Lung (tissue), 16 donors: ENCODE results near the gene MAGEB3. TPM values are rescaled to one million over a fixed set of nuclear protein-coding genes. Genes with fewer than 3 reads are reported as not detected.

Experiments
- ATAC-seq: fragments of 200-7000 bp; cut with Tn5 transposase; one replicate; pipeline ENCODE4 v1.9.1; 2020; ENCODE audit warnings: moderate number of reproducible peaks; ENCODE audit not compliant: insufficient read depth, low FRiP score
- DNase-seq, 3 donors: peaks; one replicate each; pipeline ENCODE4 v3.0.0-alpha.2; 2013 to 2017
- H3K27ac ChIP-seq, 2 donors: one replicate each; pipeline ENCODE4 v1.5.1; 2013; ENCODE audit warnings: mild to moderate bottlenecking in 2 of 2, moderate library complexity in 2 of 2, control low read depth in 1 of 2, inconsistent platforms in 1 of 2, low read depth in 1 of 2, low read length in 1 of 2
- H3K27me3 ChIP-seq, 3 donors: one replicate each; pipeline ENCODE4 v1.5.1; 2013; ENCODE audit warnings: low read length in 2 of 3; ENCODE audit not compliant: control insufficient read depth in 3 of 3, insufficient read depth in 3 of 3
- H3K36me3 ChIP-seq, 4 donors: one replicate each; pipeline ENCODE4 v1.5.1; 2013; ENCODE audit warnings: low read length in 4 of 4, mild to moderate bottlenecking in 1 of 4, moderate library complexity in 1 of 4; ENCODE audit not compliant: control insufficient read depth in 4 of 4, insufficient read depth in 4 of 4
- H3K4me1 ChIP-seq, 5 donors: one replicate each; pipeline ENCODE4 v1.5.1; 2013; ENCODE audit warnings: low read length in 5 of 5, mild to moderate bottlenecking in 2 of 5, moderate library complexity in 1 of 5; ENCODE audit not compliant: control insufficient read depth in 5 of 5, insufficient read depth in 5 of 5
- H3K4me3 ChIP-seq: one replicate; pipeline ENCODE4 v1.5.1; 2013; ENCODE audit warnings: mild to moderate bottlenecking, control low read depth, moderate library complexity
- H3K9ac ChIP-seq, 2 donors: one replicate each; pipeline ENCODE4 v1.5.1; 2013; ENCODE audit warnings: low read length in 2 of 2, control low read depth in 1 of 2; ENCODE audit not compliant: insufficient read depth in 1 of 2
- H3K9me3 ChIP-seq, 4 donors: one replicate each; pipeline ENCODE4 v1.5.1; 2013; ENCODE audit warnings: low read length in 3 of 4, mild to moderate bottlenecking in 1 of 4, moderate library complexity in 1 of 4; ENCODE audit not compliant: control insufficient read depth in 4 of 4, insufficient read depth in 3 of 4
- WGBS, 2 donors: extraction: QIAGEN DNeasy Blood & Tissue Kit; methylation state at CpG; one replicate each; pipeline ENCODE4 v1.1.7; 2013; 5-methylcytosine and 5-hydroxymethylcytosine counted together
- long read RNA-seq, 5 donors: transcript quantifications; one replicate each; lab custom pipeline, GENCODE V29; 2026
- polyA plus RNA-seq, 2 donors: library from polyadenylated mRNA; stranded (reverse); fragments of 200-250 nt; gene quantifications; one replicate each; pipeline ENCODE4 v1.2.1, GENCODE V29; 2013
- total RNA-seq, 2 donors: library from RNA; depleted of rRNA in 1 of 2; stranded (reverse); fragments of >200 nt in 1 of 2; gene quantifications; one replicate each; pipeline ENCODE4 v1.2.1, GENCODE V29; 2014 to 2021
- TF ChIP-seq, protein P1 (sequence below): IDR thresholded peaks from 2 replicates; pipeline ENCODE4 v1.5.1; 2012; ENCODE audit warnings: mild to moderate bottlenecking; ENCODE audit errors: control extremely low read depth, extremely low read depth
- donor health status: control.
- donor health status: control.
- donor health status: Bipolar disorder and iron deficiency.
- donor health status: healthy.
- donor health status: DM: yes; HTN: yes; CAD: no.

MAGEB3 gene, protein sequence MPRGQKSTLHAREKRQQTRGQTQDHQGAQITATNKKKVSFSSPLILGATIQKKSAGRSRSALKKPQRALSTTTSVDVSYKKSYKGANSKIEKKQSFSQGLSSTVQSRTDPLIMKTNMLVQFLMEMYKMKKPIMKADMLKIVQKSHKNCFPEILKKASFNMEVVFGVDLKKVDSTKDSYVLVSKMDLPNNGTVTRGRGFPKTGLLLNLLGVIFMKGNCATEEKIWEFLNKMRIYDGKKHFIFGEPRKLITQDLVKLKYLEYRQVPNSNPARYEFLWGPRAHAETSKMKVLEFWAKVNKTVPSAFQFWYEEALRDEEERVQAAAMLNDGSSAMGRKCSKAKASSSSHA
- total RNA-seq (not detected), polyA plus RNA-seq (not detected)
- long read RNA-seq, donor 1, result 0 reads
- long read RNA-seq, donor 2, result 0 reads
- long read RNA-seq, donor 3, result 0 reads
- long read RNA-seq, donor 4, result 0 reads
- long read RNA-seq, donor 5, result 0 reads

DNA sequence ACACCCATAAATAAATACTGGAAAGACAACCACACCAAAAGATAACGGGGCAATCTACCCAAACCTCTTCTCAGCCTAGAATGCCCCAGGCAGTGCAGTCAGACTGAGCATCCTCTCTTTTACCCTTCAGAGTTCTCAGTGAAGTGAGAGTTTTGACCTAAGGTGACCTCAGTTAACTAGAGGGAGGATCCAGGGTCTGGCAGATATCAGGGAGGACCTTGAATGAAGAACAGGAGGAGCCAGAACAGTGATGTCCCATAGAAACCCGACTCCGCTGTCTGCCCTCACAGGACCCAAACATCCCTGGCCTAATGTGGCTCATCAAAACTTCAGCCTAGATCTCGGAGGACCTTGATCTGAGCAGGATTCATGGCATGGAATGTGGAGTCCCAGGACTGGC, at the start of gene MAGEB3:
Gene MAGEB3, plus strand, starts transcription at position 263 of the 400 bp plus-strand sequence. CDS start 5,268 bp downstream, outside the sequence.
- H3K27me3 ChIP-seq, result no peaks in the 10 kb centered on the region

DNA sequence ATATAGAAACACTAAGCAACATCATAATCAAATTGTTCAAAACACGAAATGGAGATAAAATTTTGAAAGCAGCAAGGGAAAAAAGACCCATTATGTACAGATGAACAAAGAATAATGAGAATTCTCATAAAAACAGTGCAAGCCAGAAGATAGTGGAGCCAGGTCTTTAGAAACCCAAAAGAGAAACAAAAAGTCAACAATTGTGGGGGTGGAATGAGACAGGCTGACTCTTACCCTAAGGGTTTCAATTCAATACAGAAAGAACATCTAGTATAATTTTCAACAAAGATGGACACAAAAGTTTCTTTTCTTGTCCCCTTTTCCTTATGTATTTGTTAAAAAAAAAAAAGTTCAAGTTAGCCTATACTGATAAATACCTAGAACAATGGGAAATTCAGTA, 49.1 kb upstream of the MAGEB3 start:
- Histone ChIP-seq H3K36me3 (no peaks in the 10 kb centered on the region), H3K9ac (no peak overlapping the region), H3K27me3 (peaks cover 0 to 5% (median 4%) of the 10 kb centered on the region in 3 donors), H3K4me1 (no peaks in the 10 kb centered on the region), H3K9me3 (no peaks in the 10 kb centered on the region), H3K4me3 (no peak overlapping the region), H3K27ac (no peak overlapping the region)
- no peak for DNase-seq
- WGBS, 2 donors, result 38 to 89% methylated on average over 1 of the region's 1 CpG
- no peak for ATAC-seq
- TF ChIP-seq, protein P1, sequence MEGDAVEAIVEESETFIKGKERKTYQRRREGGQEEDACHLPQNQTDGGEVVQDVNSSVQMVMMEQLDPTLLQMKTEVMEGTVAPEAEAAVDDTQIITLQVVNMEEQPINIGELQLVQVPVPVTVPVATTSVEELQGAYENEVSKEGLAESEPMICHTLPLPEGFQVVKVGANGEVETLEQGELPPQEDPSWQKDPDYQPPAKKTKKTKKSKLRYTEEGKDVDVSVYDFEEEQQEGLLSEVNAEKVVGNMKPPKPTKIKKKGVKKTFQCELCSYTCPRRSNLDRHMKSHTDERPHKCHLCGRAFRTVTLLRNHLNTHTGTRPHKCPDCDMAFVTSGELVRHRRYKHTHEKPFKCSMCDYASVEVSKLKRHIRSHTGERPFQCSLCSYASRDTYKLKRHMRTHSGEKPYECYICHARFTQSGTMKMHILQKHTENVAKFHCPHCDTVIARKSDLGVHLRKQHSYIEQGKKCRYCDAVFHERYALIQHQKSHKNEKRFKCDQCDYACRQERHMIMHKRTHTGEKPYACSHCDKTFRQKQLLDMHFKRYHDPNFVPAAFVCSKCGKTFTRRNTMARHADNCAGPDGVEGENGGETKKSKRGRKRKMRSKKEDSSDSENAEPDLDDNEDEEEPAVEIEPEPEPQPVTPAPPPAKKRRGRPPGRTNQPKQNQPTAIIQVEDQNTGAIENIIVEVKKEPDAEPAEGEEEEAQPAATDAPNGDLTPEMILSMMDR, result no peak

More for the DNA sequence above, at the start of gene MAGEB3:
- Histone ChIP-seq H3K4me3 (no peak within 1 kb of the TSS), H3K27ac (no peak within 1 kb of the TSS), H3K4me1 (no peaks in the 10 kb centered on the region), H3K9me3 (no peaks in the 10 kb centered on the region), H3K9ac (no peak within 1 kb of the TSS), H3K36me3 (no peaks in the 10 kb centered on the region)
- 73 to 85% methylated on average over 4 of the region's 4 CpGs for WGBS, 2 donors
- TF ChIP-seq, protein P1, result no peak
- DNase-seq (no peak), ATAC-seq (no peak)

DNA sequence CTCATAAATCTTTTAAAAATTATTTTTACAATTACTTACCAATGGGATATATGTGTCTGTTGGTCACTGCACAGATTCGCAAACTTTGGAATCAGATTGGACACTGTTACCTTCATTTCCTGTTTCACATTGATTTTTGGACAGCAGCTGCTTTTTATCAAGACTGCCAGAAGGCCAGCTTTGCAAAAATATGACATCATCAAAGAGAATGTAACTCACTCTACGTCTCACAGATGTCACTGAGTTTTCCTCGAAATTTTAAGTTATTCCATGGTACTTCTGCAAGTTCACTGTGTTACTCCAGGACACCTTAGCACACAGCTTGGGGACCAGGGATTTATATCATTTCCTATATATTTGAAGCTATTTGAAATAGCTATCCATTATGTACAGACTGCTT, 46.9 kb upstream of the MAGEB3 start:
- WGBS, 2 donors, result 55 to 58% methylated on average over 3 of the region's 3 CpGs
- no peak overlapping the region for H3K27ac ChIP-seq
- H3K9me3 ChIP-seq, result no peaks in the 10 kb centered on the region
- TF ChIP-seq, protein P1, result no peak
- peaks cover 0 to 5% (median 4%) of the 10 kb centered on the region in 3 donors for H3K27me3 ChIP-seq
- peak in 1 of 3 donors; percentile 2 for DNase-seq
- H3K36me3 ChIP-seq, result no peaks in the 10 kb centered on the region
- no peak overlapping the region for H3K4me3 ChIP-seq
- H3K9ac ChIP-seq, result no peak overlapping the region
- no peak for ATAC-seq
- no peaks in the 10 kb centered on the region for H3K4me1 ChIP-seq
